IPS DF 6.9 (cell line): ENCODE measurements around the gene GLIS2.

ENCODE experiments used
- DNase-seq: peaks from one replicate; pipeline ENCODE4 v3.0.0-alpha.2; 2013; ENCODE audit warnings: low read depth, low spot score
- H3K27ac ChIP-seq: one replicate; pipeline ENCODE4 v1.5.1; 2013; ENCODE audit warnings: low read length, control low read depth
- H3K27me3 ChIP-seq: 2 replicates; pipeline ENCODE4 v1.6.1; 2013; ENCODE audit warnings: mild to moderate bottlenecking, low read length; ENCODE audit not compliant: control insufficient read depth, insufficient read depth
- H3K36me3 ChIP-seq: 2 replicates; pipeline ENCODE4 v1.6.1; 2013; ENCODE audit warnings: low read length; ENCODE audit not compliant: control insufficient read depth, insufficient read depth
- H3K4me1 ChIP-seq: 2 replicates; pipeline ENCODE4 v1.6.1; 2013; ENCODE audit warnings: low read length; ENCODE audit not compliant: control insufficient read depth, insufficient read depth
- H3K4me3 ChIP-seq: 2 replicates; pipeline ENCODE4 v1.5.1; 2013; ENCODE audit warnings: mild to moderate bottlenecking, low read length
- H3K9me3 ChIP-seq: 2 replicates; pipeline ENCODE4 v1.6.1; 2013; ENCODE audit warnings: low read length, inconsistent platforms; ENCODE audit not compliant: control insufficient read depth, insufficient read depth
- WGBS: extraction: QIAGEN DNeasy Blood & Tissue Kit; methylation state at CpG from one replicate; pipeline ENCODE4 v1.1.7; 2013; ENCODE audit warnings: mixed read lengths, missing lambda C conversion rate; ENCODE audit not compliant: insufficient read length, insufficient coverage; 5-methylcytosine and 5-hydroxymethylcytosine counted together

GLIS2 gene

GRCh38 chr16:4362476-4363135 is 46.7 kb downstream of the GLIS2 start:
- Histone ChIP-seq H3K4me3 (no peak overlapping the region), H3K27ac (no peak overlapping the region), H3K9me3 (no peaks in the 10 kb centered on the region), H3K27me3 (no peaks in the 10 kb centered on the region), H3K36me3 (no peaks in the 10 kb centered on the region), H3K4me1 (no peaks in the 10 kb centered on the region)
- no peak for DNase-seq
- WGBS: no CpG with 5 or more reads among the region's 19 CpGs

- DNase-seq: no peak
- Histone ChIP-seq H3K27me3 (no peaks in the 10 kb centered on the region), H3K9me3 (no peaks in the 10 kb centered on the region), H3K4me3 (no peak overlapping the region), H3K27ac (no peak overlapping the region), H3K4me1 (no peaks in the 10 kb centered on the region; the same call in 1 of the 2 replicates), H3K36me3 (no peaks in the 10 kb centered on the region)
- no CpG with 5 or more reads among the region's 37 CpGs for WGBS
These were observed 48.5 kb downstream of the GLIS2 start for GRCh38 chr16:4364196-4365013.

- H3K27ac ChIP-seq: no peak overlapping the region
- H3K27me3 ChIP-seq: no peaks in the 10 kb centered on the region
- no peaks in the 10 kb centered on the region for H3K9me3 ChIP-seq
- H3K36me3 ChIP-seq: no peaks in the 10 kb centered on the region
- no peak overlapping the region for H3K4me3 ChIP-seq
- H3K4me1 ChIP-seq: no peaks in the 10 kb centered on the region; the same call in 1 of the 2 replicates
- no peak for DNase-seq
- no CpG with 5 or more reads among the region's 10 CpGs for WGBS
These were observed 49.1 kb downstream of the GLIS2 start for GRCh38 chr16:4365014-4365406.

GRCh38 chr16:4365615-4366014 is 49.7 kb downstream of the GLIS2 start:
- Histone ChIP-seq H3K4me1 (no peaks in the 10 kb centered on the region; the same call in 1 of the 2 replicates), H3K27me3 (no peaks in the 10 kb centered on the region), H3K9me3 (no peaks in the 10 kb centered on the region), H3K4me3 (no peak overlapping the region), H3K36me3 (no peaks in the 10 kb centered on the region), H3K27ac (no peak overlapping the region)
- WGBS: no CpG with 5 or more reads among the region's 12 CpGs
- DNase-seq: no peak

GRCh38 chr16:4366016-4366415 is 50.1 kb downstream of the GLIS2 start:
- H3K27me3 ChIP-seq: no peaks in the 10 kb centered on the region
- no peaks in the 10 kb centered on the region for H3K9me3 ChIP-seq
- DNase-seq: no peak
- no peak overlapping the region for H3K27ac ChIP-seq
- WGBS: no CpG with 5 or more reads among the region's 13 CpGs
- H3K4me3 ChIP-seq: no peak overlapping the region
- H3K4me1 ChIP-seq: no peaks in the 10 kb centered on the region; the same call in 1 of the 2 replicates
- H3K36me3 ChIP-seq: no peaks in the 10 kb centered on the region

- Histone ChIP-seq H3K4me3 (no peak overlapping the region), H3K27ac (no peak overlapping the region), H3K4me1 (peaks cover 2% of the 10 kb centered on the region), H3K27me3 (no peaks in the 10 kb centered on the region), H3K9me3 (no peaks in the 10 kb centered on the region), H3K36me3 (no peaks in the 10 kb centered on the region)
- DNase-seq: no peak
- WGBS: no CpG with 5 or more reads among the region's 5 CpGs
These were observed 51.6 kb downstream of the GLIS2 start for GRCh38 chr16:4367393-4367856.

- Histone ChIP-seq H3K9me3 (no peaks in the 10 kb centered on the region), H3K4me1 (peaks cover 15% of the 10 kb centered on the region), H3K27ac (no peak overlapping the region), H3K36me3 (no peaks in the 10 kb centered on the region), H3K4me3 (no peak overlapping the region), H3K27me3 (no peaks in the 10 kb centered on the region)
- no peak for DNase-seq
- no CpG with 5 or more reads among the region's 13 CpGs for WGBS
These were observed 53.3 kb downstream of the GLIS2 start for GRCh38 chr16:4369007-4369733.

- Histone ChIP-seq H3K27me3 (no peaks in the 10 kb centered on the region), H3K4me1 (peaks cover 21% of the 10 kb centered on the region), H3K27ac (no peak overlapping the region), H3K4me3 (no peak overlapping the region), H3K36me3 (no peaks in the 10 kb centered on the region), H3K9me3 (no peaks in the 10 kb centered on the region)
- no CpG with 5 or more reads among the region's 3 CpGs for WGBS
- DNase-seq: no peak
These were observed 54.3 kb downstream of the GLIS2 start for GRCh38 chr16:4370151-4370550.

GRCh38 chr16:4370570-4371356 is 54.9 kb downstream of the GLIS2 start:
- peaks cover 22% of the 10 kb centered on the region for H3K4me1 ChIP-seq
- H3K36me3 ChIP-seq: no peaks in the 10 kb centered on the region
- H3K4me3 ChIP-seq: no peak overlapping the region
- no peaks in the 10 kb centered on the region for H3K27me3 ChIP-seq
- DNase-seq: no peak
- no peaks in the 10 kb centered on the region for H3K9me3 ChIP-seq
- H3K27ac ChIP-seq: no peak overlapping the region
- no CpG with 5 or more reads among the region's 14 CpGs for WGBS
